ENCODE measurements around the gene SNAI3. TPM values are rescaled to one million over a fixed set of nuclear protein-coding genes. Genes with fewer than 3 reads are reported as not detected.

Gene SNAI3
- total RNA-seq, 1 experiment from 2014 or later = not detected

DNA sequence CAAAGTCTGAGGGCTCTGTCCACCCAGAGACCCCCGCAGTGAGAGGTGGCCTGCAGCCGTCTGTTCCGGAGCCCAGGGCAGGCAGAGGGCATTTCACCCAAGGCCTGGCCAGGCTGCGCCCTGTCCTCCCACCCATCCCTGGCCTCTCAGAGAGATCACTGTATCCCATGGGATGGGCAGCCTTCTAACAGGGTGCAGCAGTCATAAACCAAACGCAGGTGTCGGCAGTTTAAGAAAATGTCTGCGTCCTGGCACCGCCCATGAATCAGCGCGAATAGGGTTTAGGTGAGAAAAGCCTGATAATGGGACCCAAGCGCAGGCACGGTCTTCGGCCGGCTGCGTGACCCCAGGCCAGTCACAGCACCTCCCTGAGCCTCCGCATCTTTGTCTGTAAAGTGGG, 40.9 kb downstream of the SNAI3 start:
- Histone ChIP-seq H3K36me3 (ENCODE audit: control insufficient read depth, insufficient read depth, low read length) (peaks cover 2% of the 10 kb centered on the region; the same call in 1 of the 2 replicates), H3K27ac (ENCODE audit: low read length) (no peak overlapping the region), H3K4me1 (ENCODE audit: control insufficient read depth, insufficient read depth, low read length) (peaks cover 5% of the 10 kb centered on the region; the same call in 1 of the 2 replicates), H3K27me3 (ENCODE audit: control insufficient read depth, insufficient read depth, low read length) (no peaks in the 10 kb centered on the region), H3K9me3 (ENCODE audit: control insufficient read depth, insufficient read depth, low read depth, low read length) (no peaks in the 10 kb centered on the region), H3K4me3 (ENCODE audit: low read depth in 2 of 2, low read length in 2 of 2) (no peak overlapping the region)
- in situ Hi-C loops (cut with HindIII; ENCODE audit: low pct_unique_long_range_greater_than_20kb, low sequenced_read_pairs) = no loop called here
- no TSS peak for BruUV-seq (replicated peaks)
- CTCF ChIA-PET = no interaction called here
- DNase-seq (ENCODE audit: low read depth, low spot score) = no peak
- POLR2A ChIA-PET = no interaction called here
- ATAC-seq = no peak
- TF ChIP-seq TCF7L2 (IDR thresholded peaks at IDR 0.05; ENCODE audit: low read depth, low read length) (no peak), SIN3A (IDR thresholded peaks at IDR 0.05; ENCODE audit: borderline replicate concordance, insufficient read depth, low read depth, low read length) (no peak), CTCF (IDR thresholded peaks at IDR 0.05) (no peak), POLR2AphosphoS5 (IDR thresholded peaks at IDR 0.05; ENCODE audit: low read depth, low read length) (no peak)
- TF ChIP-seq, protein P1, sequence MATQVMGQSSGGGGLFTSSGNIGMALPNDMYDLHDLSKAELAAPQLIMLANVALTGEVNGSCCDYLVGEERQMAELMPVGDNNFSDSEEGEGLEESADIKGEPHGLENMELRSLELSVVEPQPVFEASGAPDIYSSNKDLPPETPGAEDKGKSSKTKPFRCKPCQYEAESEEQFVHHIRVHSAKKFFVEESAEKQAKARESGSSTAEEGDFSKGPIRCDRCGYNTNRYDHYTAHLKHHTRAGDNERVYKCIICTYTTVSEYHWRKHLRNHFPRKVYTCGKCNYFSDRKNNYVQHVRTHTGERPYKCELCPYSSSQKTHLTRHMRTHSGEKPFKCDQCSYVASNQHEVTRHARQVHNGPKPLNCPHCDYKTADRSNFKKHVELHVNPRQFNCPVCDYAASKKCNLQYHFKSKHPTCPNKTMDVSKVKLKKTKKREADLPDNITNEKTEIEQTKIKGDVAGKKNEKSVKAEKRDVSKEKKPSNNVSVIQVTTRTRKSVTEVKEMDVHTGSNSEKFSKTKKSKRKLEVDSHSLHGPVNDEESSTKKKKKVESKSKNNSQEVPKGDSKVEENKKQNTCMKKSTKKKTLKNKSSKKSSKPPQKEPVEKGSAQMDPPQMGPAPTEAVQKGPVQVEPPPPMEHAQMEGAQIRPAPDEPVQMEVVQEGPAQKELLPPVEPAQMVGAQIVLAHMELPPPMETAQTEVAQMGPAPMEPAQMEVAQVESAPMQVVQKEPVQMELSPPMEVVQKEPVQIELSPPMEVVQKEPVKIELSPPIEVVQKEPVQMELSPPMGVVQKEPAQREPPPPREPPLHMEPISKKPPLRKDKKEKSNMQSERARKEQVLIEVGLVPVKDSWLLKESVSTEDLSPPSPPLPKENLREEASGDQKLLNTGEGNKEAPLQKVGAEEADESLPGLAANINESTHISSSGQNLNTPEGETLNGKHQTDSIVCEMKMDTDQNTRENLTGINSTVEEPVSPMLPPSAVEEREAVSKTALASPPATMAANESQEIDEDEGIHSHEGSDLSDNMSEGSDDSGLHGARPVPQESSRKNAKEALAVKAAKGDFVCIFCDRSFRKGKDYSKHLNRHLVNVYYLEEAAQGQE (IDR thresholded peaks at IDR 0.05; ENCODE audit: insufficient read depth in 1 of 2, low read depth in 2 of 2, low read length in 1 of 2) = no peak
- intact Hi-C loops (cut with micrococcal nuclease; ENCODE audit: unreplicated experiment) = no loop called here

DNA sequence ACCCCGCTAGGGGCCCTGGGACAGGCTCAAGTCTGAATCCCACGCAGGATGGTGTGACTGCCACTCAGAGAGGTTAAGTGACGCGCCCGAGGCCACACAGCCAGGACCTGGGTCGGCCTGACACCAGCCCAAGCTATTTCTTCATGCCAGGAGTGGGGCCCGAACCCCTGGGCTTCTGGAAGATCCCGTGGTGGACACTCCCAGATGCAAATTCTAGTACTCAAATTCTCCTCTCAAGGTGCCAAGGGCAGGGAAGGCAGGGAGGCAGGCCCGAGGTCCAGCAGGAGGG, 42.7 kb downstream of the SNAI3 start:
- H3K4me3 ChIP-seq (ENCODE audit: low read depth in 2 of 2, low read length in 2 of 2) = no peak overlapping the region
- no peaks in the 10 kb centered on the region for H3K9me3 ChIP-seq (ENCODE audit: control insufficient read depth, insufficient read depth, low read depth, low read length)
- no TSS peak for BruUV-seq (replicated peaks)
- H3K27me3 ChIP-seq (ENCODE audit: control insufficient read depth, insufficient read depth, low read length) = no peaks in the 10 kb centered on the region
- no peak overlapping the region for H3K27ac ChIP-seq (ENCODE audit: low read length)
- in situ Hi-C loops (cut with HindIII; ENCODE audit: low pct_unique_long_range_greater_than_20kb, low sequenced_read_pairs) (no loop called here), intact Hi-C loops (cut with micrococcal nuclease; ENCODE audit: unreplicated experiment) (no loop called here)
- DNase-seq (ENCODE audit: low read depth, low spot score) = no peak
- H3K36me3 ChIP-seq (ENCODE audit: control insufficient read depth, insufficient read depth, low read length) = no peaks in the 10 kb centered on the region
- H3K4me1 ChIP-seq (ENCODE audit: control insufficient read depth, insufficient read depth, low read length) = no peaks in the 10 kb centered on the region; the same call in 1 of the 2 replicates
- ChIA-PET CTCF (no interaction called here), POLR2A (no interaction called here)
- no peak for TF ChIP-seq CTCF (IDR thresholded peaks at IDR 0.05)
- no peak for TF ChIP-seq POLR2AphosphoS5 (IDR thresholded peaks at IDR 0.05; ENCODE audit: low read depth, low read length)
- no peak for TF ChIP-seq TCF7L2 (IDR thresholded peaks at IDR 0.05; ENCODE audit: low read depth, low read length)
- TF ChIP-seq SIN3A (IDR thresholded peaks at IDR 0.05; ENCODE audit: borderline replicate concordance, insufficient read depth, low read depth, low read length) = no peak
- TF ChIP-seq, protein P1 (IDR thresholded peaks at IDR 0.05; ENCODE audit: insufficient read depth in 1 of 2, low read depth in 2 of 2, low read length in 1 of 2) = no peak
- ATAC-seq = no peak
